ENCODE data around the gene MRPL58. TPM values are rescaled to one million over a fixed set of nuclear protein-coding genes. Genes with fewer than 3 reads are reported as not detected.

The MRPL58 gene
- total RNA-seq, 2 donors from 2014 or later, result 13.7 to 19.1 TPM

- Mint-ChIP-seq H3K36me3 (ENCODE audit: low read depth) (peaks cover 3% of the 10 kb centered on the region), H3K4me3 (peak overlapping the region; percentile 31), H3K4me1 (peaks cover 25% of the 10 kb centered on the region), H3K27me3 (no peaks in the 10 kb centered on the region), H3K27ac (peak overlapping the region; percentile 88)
- no peak for DNase-seq
- no peaks in the 10 kb centered on the region for H3K9me3 ChIP-seq (ENCODE audit: control insufficient read depth, low read length, poor library complexity, severe bottlenecking)
- peak; percentile 85 for ATAC-seq
These were observed 55.4 kb downstream of the MRPL58 start for GRCh38 chr17:75067856-75068255.

- Mint-ChIP-seq H3K27ac (peak overlapping the region; percentile 88), H3K4me3 (no peak overlapping the region), H3K4me1 (peaks cover 25% of the 10 kb centered on the region), H3K27me3 (no peaks in the 10 kb centered on the region), H3K36me3 (ENCODE audit: low read depth) (peaks cover 3% of the 10 kb centered on the region)
- no peaks in the 10 kb centered on the region for H3K9me3 ChIP-seq (ENCODE audit: control insufficient read depth, low read length, poor library complexity, severe bottlenecking)
- DNase-seq (no peak), ATAC-seq (no peak)
These were observed 56.3 kb downstream of the MRPL58 start for GRCh38 chr17:75068750-75069149.

DNA sequence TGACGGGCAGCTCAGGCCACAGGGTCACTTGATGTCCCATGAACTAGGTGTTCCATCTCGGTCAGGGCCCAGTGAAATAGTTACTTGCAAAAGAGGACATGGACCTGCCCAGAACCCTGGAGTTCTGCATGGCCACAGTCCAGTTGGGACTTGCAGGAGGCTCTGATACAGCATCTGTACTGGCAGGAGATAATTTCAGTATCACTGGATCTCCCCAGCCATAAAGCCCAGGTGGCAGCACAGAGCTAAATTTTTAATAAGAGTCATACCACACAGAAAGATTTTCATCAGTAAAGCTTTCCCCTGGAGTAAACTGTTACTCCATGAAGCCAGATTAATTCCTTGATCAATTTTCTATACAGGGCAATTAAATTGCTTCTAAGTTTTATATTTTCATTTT is 57.3 kb downstream of the MRPL58 start:
- no peak overlapping the region for H3K27ac Mint-ChIP-seq
- no peaks in the 10 kb centered on the region for H3K9me3 ChIP-seq (ENCODE audit: control insufficient read depth, low read length, poor library complexity, severe bottlenecking)
- no peak for DNase-seq
- H3K4me3 Mint-ChIP-seq, result no peak overlapping the region
- peaks cover 23% of the 10 kb centered on the region for H3K4me1 Mint-ChIP-seq
- no peaks in the 10 kb centered on the region for H3K27me3 Mint-ChIP-seq
- no peaks in the 10 kb centered on the region for H3K36me3 Mint-ChIP-seq (ENCODE audit: low read depth)
- peak; percentile 28 for ATAC-seq

Other genes with a start within 250 kb of the MRPL58 start
- gene NAT9, start 236.3 kb upstream of the MRPL58 start, total RNA-seq, result 10 to 100 TPM; 32.3 to 32.8 TPM
- gene GRIN2C, start 152.8 kb upstream of the MRPL58 start, total RNA-seq, result not detected
- 1 to 10 TPM; 4.5 to 8.7 TPM for gene FDXR, start 139.7 kb upstream of the MRPL58 start, total RNA-seq
- gene FADS6, start 119.0 kb upstream of the MRPL58 start, total RNA-seq, result not detected
- not detected for gene USH1G, start 89.4 kb upstream of the MRPL58 start, total RNA-seq
- not detected for gene OTOP2, start 88.4 kb upstream of the MRPL58 start, total RNA-seq
- not detected for gene OTOP3, start 76.8 kb upstream of the MRPL58 start, total RNA-seq
- 10 to 100 TPM; 10.6 to 14.9 TPM for gene HID1, start 39.9 kb upstream of the MRPL58 start, total RNA-seq
- gene CDR2L, start 25.0 kb upstream of the MRPL58 start, total RNA-seq, result under 1 TPM in 1 of 2 donors, not detected in 1; 0.86 TPM
- gene ATP5PD, start 34.3 kb downstream of the MRPL58 start, total RNA-seq, result 100 to 1,000 TPM; 123 to 145 TPM
- gene KCTD2, start 34.6 kb downstream of the MRPL58 start, total RNA-seq, result 10 to 100 TPM; 20.4 to 27.7 TPM
- gene SLC16A5, start 75.3 kb downstream of the MRPL58 start, total RNA-seq, result 10 to 100 TPM; 11.7 to 14.9 TPM
- gene ARMC7, start 97.3 kb downstream of the MRPL58 start, total RNA-seq, result 1 to 10 TPM; 8.9 to 9.3 TPM
- gene NT5C, start 119.1 kb downstream of the MRPL58 start, total RNA-seq, result 10 to 100 TPM; 20.6 to 29.8 TPM
- 10 to 100 TPM; 40.0 to 46.8 TPM for gene JPT1, start 141.8 kb downstream of the MRPL58 start, total RNA-seq
- gene SUMO2, start 170.3 kb downstream of the MRPL58 start, total RNA-seq, result 100 to 1,000 TPM; 216 to 236 TPM
- 10 to 100 TPM; 75.0 to 75.3 TPM for gene NUP85, start 193.0 kb downstream of the MRPL58 start, total RNA-seq
- gene GGA3, start 248.9 kb downstream of the MRPL58 start, total RNA-seq, result 10 to 100 TPM; 85.4 to 89.1 TPM
- gene MRPS7, start 249.2 kb downstream of the MRPL58 start, total RNA-seq, result 10 to 100 TPM; 33.9 to 35.6 TPM